ENCODE results near the gene ATAD5. TPM values are rescaled to one million over a fixed set of nuclear protein-coding genes. Genes with fewer than 3 reads are reported as not detected.

Gene ATAD5
- total and polyA plus RNA-seq, 2 of the 4 experiments (the other 2 are of a cell fraction): 1.0 to 1.3 TPM

DNA sequence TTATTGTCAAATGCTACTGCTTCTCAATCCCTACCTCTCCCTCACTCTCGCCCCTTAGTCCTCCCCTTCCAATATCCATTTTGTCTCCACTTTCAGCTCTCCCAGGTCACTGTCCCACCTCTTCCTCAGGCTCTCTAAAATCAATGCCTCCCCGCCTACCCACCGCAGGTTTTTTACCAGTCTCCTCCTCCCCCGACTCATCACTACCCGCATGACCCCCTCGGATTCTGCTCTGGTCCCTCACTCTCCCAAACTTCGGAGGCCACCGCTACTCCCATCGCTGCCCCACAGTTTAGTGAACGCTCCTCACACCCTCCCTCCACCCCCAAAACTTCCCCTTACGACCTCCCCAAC is 7.8 kb upstream of the ATAD5 start:
- Histone ChIP-seq H3K4ac (ENCODE audit: low read depth, low read length) (peak overlapping the region; percentile 82), H3K4me2 (ENCODE audit: low read depth, low read length) (peak overlapping the region; percentile 93), H2BK15ac (ENCODE audit: low read depth, low read length) (peak overlapping the region; percentile 47; the same call in 1 of the 3 replicates), H2BK120ac (ENCODE audit: low read depth, low read length) (peak overlapping the region; percentile 78; the same call in 1 of the 2 replicates), H3K79me1 (ENCODE audit: low read depth in 1 of 2, low read length in 2 of 2) (peaks cover 19 to 48% of the 10 kb centered on the region in 2 experiments), H3K18ac (ENCODE audit: low read depth, low read length) (no peak overlapping the region), H3K14ac (replicated peaks; ENCODE audit: low read depth, low read length) (peak overlapping the region; percentile 93), H2AK9ac (replicated peaks; ENCODE audit: low read depth, low read length, poor library complexity) (peak overlapping the region; percentile 95), H3K9me3 (ENCODE audit: control insufficient read depth, insufficient read depth, low read length) (no peaks in the 10 kb centered on the region), H4K5ac (ENCODE audit: low read depth, low read length) (peak overlapping the region; percentile 26; the same call in 1 of the 2 replicates), H3K9me1 (ENCODE audit: insufficient read depth, low read length) (0 out of 2 replicates have a peak, but pooled peaks cover 4% of the 10 kb centered on the region), H2AFZ (replicated peaks; ENCODE audit: low read length, poor library complexity) (peak overlapping the region; percentile 98), H2BK5ac (ENCODE audit: low read depth, low read length, poor library complexity, severe bottlenecking) (peak overlapping the region; percentile 86), H3K9ac (ENCODE audit: low read depth, low read length) (peak overlapping the region; percentile 75), H3K4me3 (ENCODE audit: insufficient read depth, low read depth, low read length) (peak overlapping the region; percentile 85), H3K23ac (ENCODE audit: low read depth, low read length) (peak overlapping the region; percentile 89), H2AK5ac (ENCODE audit: low read depth, low read length) (peak overlapping the region; percentile 21; the same call in 1 of the 2 replicates), H3K56ac (ENCODE audit: extremely low read depth, insufficient read depth, low read length) (peak overlapping the region; percentile 47; the same call in 1 of the 2 replicates), H3K36me3 (ENCODE audit: control insufficient read depth, insufficient read depth, low read length) (no peaks in the 10 kb centered on the region), H4K91ac (ENCODE audit: insufficient read depth, low read depth, low read length) (peak overlapping the region; percentile 89), H3K27ac (ENCODE audit: insufficient read depth, low read length) (peak overlapping the region; percentile 73), H3K4me1 (ENCODE audit: control insufficient read depth, insufficient read depth, low read length) (peaks cover 3% of the 10 kb centered on the region), H3K27me3 (ENCODE audit: control insufficient read depth, insufficient read depth, low read length) (no peaks in the 10 kb centered on the region), H4K20me1 (ENCODE audit: insufficient read depth, low read length) (no peaks in the 10 kb centered on the region), H2BK20ac (ENCODE audit: low read depth, low read length) (no peak overlapping the region), H4K8ac (ENCODE audit: low read depth in 2 of 2, low read length in 2 of 2) (peak overlapping the region; percentile 65 to 88; a peak in 2 of 4 replicates)
- DNase-seq: no peak
- in situ Hi-C loops (cut with MboI; ENCODE audit: low sequenced_read_pairs) (no loop called here), dilution Hi-C loops (cut with HindIII; ENCODE audit: low sequenced_read_pairs, unreplicated experiment) (no loop called here), intact Hi-C loops (cut with micrococcal nuclease) (no loop called here)
- no TSS peak for BruUV-seq (replicated peaks)
- ChIA-PET POLR2A (ENCODE audit: unreplicated experiment) (no interaction called here), CTCF (interaction anchor here (0.6 to 1.3 kb wide), 5 partner anchors 12 to 454 kb away, joined by 3 to 5 read pairs (median 3); no protein-coding TSS in a partner anchor)
- TF ChIP-seq RFX5 (IDR thresholded peaks at IDR 0.05; ENCODE audit: low read depth, low read length) (no peak), BHLHE40 (IDR thresholded peaks at IDR 0.05; ENCODE audit: low read depth, low read length) (no peak), CEBPB (IDR thresholded peaks at IDR 0.05; ENCODE audit: low read depth, low read length) (no peak), MAZ (IDR thresholded peaks at IDR 0.05; ENCODE audit: borderline replicate concordance, low read depth, low read length) (no peak), RCOR1 (IDR thresholded peaks at IDR 0.05; ENCODE audit: insufficient replicate concordance, low read length) (no peak)
- WGBS, 2 experiments (ENCODE audit: extremely low coverage in 2 of 2, insufficient read length in 1 of 2): 1% methylated on average over 11 of the region's 11 CpGs; no CpG with 5 or more reads in 1 of the 2 experiments
- ATAC-seq (ENCODE audit: low read depth): peak; percentile 22
